Endodermal cell (in vitro differentiated cells): Measurements from ENCODE around the gene TULP3. TPM values are rescaled to one million over a fixed set of nuclear protein-coding genes. Genes with fewer than 3 reads are reported as not detected.

Experiments used
- DNase-seq: peaks from one replicate; pipeline ENCODE4 v3.0.0-alpha.2; 2017
- H3K27ac ChIP-seq: 2 replicates; pipeline ENCODE4 v1.5.1; 2013; ENCODE audit warnings: mild to moderate bottlenecking, low read depth, low read length, moderate library complexity
- H3K27me3 ChIP-seq: 2 replicates; pipeline ENCODE4 v1.6.1; 2013; ENCODE audit warnings: mild to moderate bottlenecking, low read length, moderate library complexity; ENCODE audit not compliant: insufficient read depth, control insufficient read depth, poor library complexity, severe bottlenecking
- H3K36me3 ChIP-seq: 2 replicates; pipeline ENCODE4 v1.7.0; 2013; ENCODE audit warnings: mild to moderate bottlenecking, low read length, moderate library complexity; ENCODE audit not compliant: control insufficient read depth, insufficient read depth
- H3K4me1 ChIP-seq: one replicate; pipeline ENCODE4 v1.7.0; 2013; ENCODE audit warnings: low read length; ENCODE audit not compliant: control insufficient read depth, insufficient read depth
- H3K4me3 ChIP-seq: 2 replicates; pipeline ENCODE4 v1.5.1; 2013; ENCODE audit warnings: mild to moderate bottlenecking, low read length, moderate library complexity
- H3K9ac ChIP-seq: 2 replicates; pipeline ENCODE4 v1.6.1; 2013; ENCODE audit warnings: mild to moderate bottlenecking, low read length, moderate library complexity; ENCODE audit not compliant: poor library complexity, severe bottlenecking; ENCODE audit errors: extremely low read depth
- H3K9me3 ChIP-seq: 2 replicates; pipeline ENCODE4 v1.6.1; 2013; ENCODE audit warnings: mild to moderate bottlenecking, low read length, moderate library complexity; ENCODE audit not compliant: control insufficient read depth
- H3K27ac Mint-ChIP-seq: 2 replicates; pipeline ENCODE4 v1.8.0; 2020; ENCODE audit warnings: mixed read lengths
- H3K27me3 Mint-ChIP-seq: 2 replicates; pipeline ENCODE4 v1.8.0; 2021; ENCODE audit warnings: mild to moderate bottlenecking, mixed read lengths; ENCODE audit not compliant: insufficient read depth
- H3K36me3 Mint-ChIP-seq: 2 replicates; pipeline ENCODE4 v1.8.0; 2020; ENCODE audit warnings: low read depth, mixed read lengths
- H3K4me1 Mint-ChIP-seq: 2 replicates; pipeline ENCODE4 v1.8.0; 2020; ENCODE audit warnings: mixed read lengths
- H3K4me3 Mint-ChIP-seq: 2 replicates; pipeline ENCODE4 v1.8.0; 2020; ENCODE audit warnings: mild to moderate bottlenecking, moderate library complexity, mixed read lengths
- H3K9me3 Mint-ChIP-seq: 2 replicates; pipeline ENCODE4 v1.8.0; 2020; ENCODE audit warnings: mild to moderate bottlenecking, mixed read lengths
- WGBS, 2 experiments: methylation state at CpG; one replicate each; pipeline versions ENCODE4 v1.1.5 to v1.1.7; 2013; ENCODE audit warnings: missing lambda C conversion rate in 2 of 2, mixed read lengths in 1 of 2; ENCODE audit not compliant: insufficient coverage in 1 of 2, insufficient read length in 1 of 2; 5-methylcytosine and 5-hydroxymethylcytosine counted together
- total RNA-seq, 2 donors: library from RNA; stranded (reverse); fragmentation: NEBNext Ultra II Directional in 1 of 2; extraction: Animal tissue kit (Norgen Biotek cat#: 25700) in 1 of 2; gene quantifications; 2 replicates in 1 of 2; 3 replicates in 1 of 2; pipeline ENCODE4 v1.2.1, GENCODE V29; 2021
- TF ChIP-seq, protein P1 (sequence below): fragments of 200-600 bp; sonication (generic); conservative IDR thresholded peaks from 2 replicates; pipeline ENCODE4 v1.5.0; 2021; ENCODE audit warnings: antibody characterized with exemption, mild to moderate bottlenecking

TULP3 gene
- total RNA-seq, 2 donors from 2014 or later = 28.1 to 47.9 TPM

DNA sequence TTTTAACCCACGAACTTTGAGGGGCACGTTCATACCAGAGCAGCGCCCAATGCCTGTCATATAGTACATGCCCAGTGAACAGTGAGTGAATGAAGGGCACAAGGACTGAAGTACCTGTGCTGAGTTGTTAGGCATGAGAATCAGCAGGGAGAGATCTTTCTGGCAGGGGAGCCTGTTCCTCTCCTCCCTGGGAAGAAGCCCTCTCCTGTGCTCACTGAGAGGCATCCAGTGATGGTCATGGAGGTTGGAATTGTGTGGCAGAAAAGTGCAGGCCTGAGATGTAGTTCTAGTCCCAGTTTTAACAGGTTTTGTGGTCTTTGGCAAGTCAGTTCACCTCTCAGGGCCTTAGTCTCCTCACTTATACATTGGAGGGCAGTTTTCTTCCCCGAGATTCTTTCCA, 89.1 kb downstream of the TULP3 start:
- no peak overlapping the region for H3K27ac ChIP-seq
- no peak overlapping the region for H3K4me3 Mint-ChIP-seq
- TF ChIP-seq, protein P1, sequence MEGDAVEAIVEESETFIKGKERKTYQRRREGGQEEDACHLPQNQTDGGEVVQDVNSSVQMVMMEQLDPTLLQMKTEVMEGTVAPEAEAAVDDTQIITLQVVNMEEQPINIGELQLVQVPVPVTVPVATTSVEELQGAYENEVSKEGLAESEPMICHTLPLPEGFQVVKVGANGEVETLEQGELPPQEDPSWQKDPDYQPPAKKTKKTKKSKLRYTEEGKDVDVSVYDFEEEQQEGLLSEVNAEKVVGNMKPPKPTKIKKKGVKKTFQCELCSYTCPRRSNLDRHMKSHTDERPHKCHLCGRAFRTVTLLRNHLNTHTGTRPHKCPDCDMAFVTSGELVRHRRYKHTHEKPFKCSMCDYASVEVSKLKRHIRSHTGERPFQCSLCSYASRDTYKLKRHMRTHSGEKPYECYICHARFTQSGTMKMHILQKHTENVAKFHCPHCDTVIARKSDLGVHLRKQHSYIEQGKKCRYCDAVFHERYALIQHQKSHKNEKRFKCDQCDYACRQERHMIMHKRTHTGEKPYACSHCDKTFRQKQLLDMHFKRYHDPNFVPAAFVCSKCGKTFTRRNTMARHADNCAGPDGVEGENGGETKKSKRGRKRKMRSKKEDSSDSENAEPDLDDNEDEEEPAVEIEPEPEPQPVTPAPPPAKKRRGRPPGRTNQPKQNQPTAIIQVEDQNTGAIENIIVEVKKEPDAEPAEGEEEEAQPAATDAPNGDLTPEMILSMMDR = no peak
- no peak overlapping the region for H3K4me3 ChIP-seq
- peaks cover 28% of the 10 kb centered on the region for H3K4me1 Mint-ChIP-seq
- H3K36me3 Mint-ChIP-seq = peaks cover 36% of the 10 kb centered on the region
- WGBS, 2 experiments = 87 to 94% methylated on average over 4 of the region's 4 CpGs
- no peaks in the 10 kb centered on the region for H3K9me3 ChIP-seq
- no peak overlapping the region for H3K9ac ChIP-seq
- peak overlapping the region; percentile 7 for H3K27ac Mint-ChIP-seq
- H3K27me3 ChIP-seq = no peaks in the 10 kb centered on the region
- H3K36me3 ChIP-seq = peaks cover 29% of the 10 kb centered on the region
- no peaks in the 10 kb centered on the region for H3K4me1 ChIP-seq
- no peak for DNase-seq
- H3K27me3 Mint-ChIP-seq = no peaks in the 10 kb centered on the region
- H3K9me3 Mint-ChIP-seq = no peaks in the 10 kb centered on the region

DNA sequence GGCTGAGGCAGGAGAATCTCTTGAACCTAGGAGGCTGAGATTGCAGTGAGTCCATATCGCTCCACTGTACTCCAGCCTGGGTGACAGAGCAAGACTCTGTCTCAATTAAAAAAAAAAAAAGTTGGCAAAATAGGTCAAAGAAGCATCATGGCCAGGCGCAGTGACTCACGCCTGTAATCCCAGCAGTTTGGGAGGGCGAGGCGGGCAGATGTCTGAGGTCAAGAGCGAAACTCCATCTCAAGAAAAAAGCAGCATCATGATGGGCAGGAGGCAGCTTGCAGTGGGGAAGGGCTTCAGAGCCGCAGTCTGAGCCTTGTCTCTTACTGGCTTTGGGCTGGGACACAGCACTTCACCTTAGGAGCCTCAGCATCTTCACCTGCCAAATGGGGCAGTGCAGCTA, 89.9 kb downstream of the TULP3 start:
- no peaks in the 10 kb centered on the region for H3K9me3 Mint-ChIP-seq
- Histone ChIP-seq H3K36me3 (peaks cover 29% of the 10 kb centered on the region), H3K27me3 (no peaks in the 10 kb centered on the region), H3K4me3 (no peak overlapping the region), H3K27ac (no peak overlapping the region), H3K9ac (no peak overlapping the region), H3K4me1 (no peaks in the 10 kb centered on the region), H3K9me3 (no peaks in the 10 kb centered on the region)
- H3K36me3 Mint-ChIP-seq = peaks cover 36% of the 10 kb centered on the region
- TF ChIP-seq, protein P1 = no peak
- 80 to 84% methylated on average over 6 to 7 of the region's 7 CpGs for WGBS, 2 experiments
- no peak for DNase-seq
- no peak overlapping the region for H3K27ac Mint-ChIP-seq
- H3K27me3 Mint-ChIP-seq = no peaks in the 10 kb centered on the region
- H3K4me1 Mint-ChIP-seq = peaks cover 28% of the 10 kb centered on the region
- H3K4me3 Mint-ChIP-seq = no peak overlapping the region

DNA sequence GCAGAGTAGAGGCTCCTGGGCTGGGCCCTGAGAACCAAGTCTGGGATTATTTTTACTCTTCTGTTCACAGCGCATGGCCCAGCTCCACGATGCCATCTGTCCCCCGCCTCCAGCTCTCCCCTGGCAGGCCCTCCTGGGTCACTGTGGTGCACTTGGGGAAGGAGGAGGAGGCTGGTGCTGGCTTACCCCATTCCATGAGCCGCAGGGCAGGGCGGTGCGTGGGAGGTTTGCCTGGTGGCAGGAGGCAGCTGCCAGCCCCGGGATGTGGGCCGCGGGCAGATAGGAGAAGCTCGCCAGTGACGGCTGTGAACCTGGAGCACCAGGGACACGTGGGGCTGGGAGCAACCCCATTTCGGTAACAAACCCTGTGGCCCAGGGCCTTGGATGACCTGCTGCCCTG, 91.7 kb downstream of the TULP3 start:
- WGBS, 2 experiments = 85 to 89% methylated on average over 8 to 13 of the region's 13 CpGs
- Mint-ChIP-seq H3K27me3 (no peaks in the 10 kb centered on the region), H3K36me3 (peaks cover 47% of the 10 kb centered on the region), H3K4me1 (peaks cover 15% of the 10 kb centered on the region), H3K27ac (no peak overlapping the region), H3K9me3 (peaks cover 8% of the 10 kb centered on the region), H3K4me3 (no peak overlapping the region)
- Histone ChIP-seq H3K27ac (no peak overlapping the region), H3K4me1 (no peaks in the 10 kb centered on the region), H3K9ac (no peak overlapping the region), H3K9me3 (no peaks in the 10 kb centered on the region), H3K4me3 (no peak overlapping the region), H3K27me3 (no peaks in the 10 kb centered on the region), H3K36me3 (peaks cover 34% of the 10 kb centered on the region)
- TF ChIP-seq, protein P1 = no peak
- no peak for DNase-seq
